Fibroblast of upper back skin (primary cell): ENCODE measurements around the gene SPDEF.

Experiments used
- DNase-seq: peaks from one replicate; pipeline ENCODE4 v3.0.0-alpha.2; 2013

Gene SPDEF

GRCh38 chr6:34512738-34513115 is 43.4 kb downstream of the SPDEF start:
- DNase-seq, result no peak

GRCh38 chr6:34511915-34512737 is 44.0 kb downstream of the SPDEF start:
- no peak for DNase-seq

GRCh38 chr6:34511214-34511914 is 44.8 kb downstream of the SPDEF start:
- DNase-seq, result no peak

GRCh38 chr6:34510299-34510698 is 45.8 kb downstream of the SPDEF start:
- no peak for DNase-seq

GRCh38 chr6:34509782-34510181 is 46.3 kb downstream of the SPDEF start:
- DNase-seq, result no peak

- no peak for DNase-seq
These were observed 47.7 kb downstream of the SPDEF start for GRCh38 chr6:34508425-34508824.

GRCh38 chr6:34506718-34507117 is 49.4 kb downstream of the SPDEF start:
- no peak for DNase-seq

- no peak for DNase-seq
These were observed 58.7 kb downstream of the SPDEF start for GRCh38 chr6:34497411-34497810.

- DNase-seq, result no peak
These were observed 59.9 kb downstream of the SPDEF start for GRCh38 chr6:34496103-34496685.

- no peak for DNase-seq
These were observed 61.2 kb downstream of the SPDEF start for GRCh38 chr6:34494973-34495372.

GRCh38 chr6:34493344-34493743 is 62.8 kb downstream of the SPDEF start:
- no peak for DNase-seq

- peak; percentile 44 for DNase-seq
These were observed 65.1 kb downstream of the SPDEF start for GRCh38 chr6:34491091-34491430.

GRCh38 chr6:34490390-34491090 is 65.6 kb downstream of the SPDEF start:
- DNase-seq, result no peak

- DNase-seq, result no peak
These were observed 66.8 kb downstream of the SPDEF start for GRCh38 chr6:34489207-34489805.
